Femur (tissue), 1 donor: ENCODE results near the gene PRRT1B.
"Not testable (repeated sequence)": the region's sequence is repeated elsewhere in the genome, so short reads cannot be mapped to it uniquely, and the experiment has no call there.

Experiments
- DNase-seq: peaks from one replicate; pipeline ENCODE4 v3.0.0-alpha.2; 2017

The PRRT1B gene

DNA sequence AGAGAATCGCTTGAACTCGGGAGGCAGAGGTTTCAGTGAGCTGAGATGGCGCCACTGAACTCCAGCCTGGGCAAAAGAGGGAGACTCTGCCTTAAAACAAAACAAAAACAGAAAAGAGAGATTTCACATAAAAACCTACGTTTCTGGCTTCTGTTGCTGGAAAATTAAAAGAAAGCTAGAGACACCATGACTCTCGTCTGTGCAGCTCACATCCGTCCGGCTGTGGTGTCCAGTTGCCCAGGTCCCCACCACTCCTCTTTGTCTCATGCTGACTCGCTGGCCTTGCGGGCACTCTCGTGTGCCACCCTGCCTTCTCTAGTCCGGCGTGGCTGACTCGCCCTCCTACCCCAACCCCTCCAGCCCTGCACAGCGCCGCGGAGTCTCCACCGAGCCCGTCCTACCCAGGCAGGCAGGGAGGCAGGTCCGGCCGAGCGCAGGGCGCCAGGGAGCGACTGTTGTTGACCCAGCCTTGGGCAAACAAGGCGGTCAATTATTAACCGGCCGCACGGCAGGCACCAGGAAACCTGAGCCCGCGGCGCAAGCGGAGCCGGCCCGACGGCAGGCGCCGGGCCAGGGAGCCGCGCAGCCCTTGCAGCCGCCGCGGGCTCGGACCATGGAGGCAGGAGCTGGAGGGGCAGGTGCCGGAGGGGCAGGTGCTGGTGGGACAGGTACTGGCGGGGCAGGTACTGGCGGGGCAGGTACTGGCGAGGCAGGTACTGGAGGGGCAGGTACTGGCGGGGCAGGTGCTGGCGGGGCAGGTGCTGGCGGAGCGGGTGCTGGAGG is at the start of gene PRRT1B:
Gene PRRT1B (plus strand): TSS at position 521 of the 783 bp plus-strand sequence. CDS start 93 bp downstream, at position 614.
- DNase-seq: no peak

DNA sequence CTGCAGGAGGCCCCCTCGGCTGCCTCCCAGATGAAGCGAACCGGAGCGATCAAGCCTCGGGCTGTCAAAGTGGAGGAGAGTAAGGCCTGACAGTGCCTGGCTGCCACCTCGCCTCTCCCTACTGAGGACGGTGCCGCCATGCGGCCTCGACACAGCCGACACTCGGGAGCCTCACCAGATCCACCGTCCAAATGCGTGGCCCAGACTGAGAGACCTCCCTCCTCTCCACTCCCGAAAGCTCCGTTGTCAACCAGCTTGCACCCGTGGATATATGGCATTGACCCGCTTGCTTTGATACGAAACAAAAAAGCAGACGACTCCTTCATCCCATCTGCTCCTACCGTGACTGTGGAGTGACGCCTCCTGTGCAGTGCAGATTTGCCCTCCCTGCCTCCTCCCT is 49.5 kb upstream of the PRRT1B start:
- DNase-seq: no peak

DNA sequence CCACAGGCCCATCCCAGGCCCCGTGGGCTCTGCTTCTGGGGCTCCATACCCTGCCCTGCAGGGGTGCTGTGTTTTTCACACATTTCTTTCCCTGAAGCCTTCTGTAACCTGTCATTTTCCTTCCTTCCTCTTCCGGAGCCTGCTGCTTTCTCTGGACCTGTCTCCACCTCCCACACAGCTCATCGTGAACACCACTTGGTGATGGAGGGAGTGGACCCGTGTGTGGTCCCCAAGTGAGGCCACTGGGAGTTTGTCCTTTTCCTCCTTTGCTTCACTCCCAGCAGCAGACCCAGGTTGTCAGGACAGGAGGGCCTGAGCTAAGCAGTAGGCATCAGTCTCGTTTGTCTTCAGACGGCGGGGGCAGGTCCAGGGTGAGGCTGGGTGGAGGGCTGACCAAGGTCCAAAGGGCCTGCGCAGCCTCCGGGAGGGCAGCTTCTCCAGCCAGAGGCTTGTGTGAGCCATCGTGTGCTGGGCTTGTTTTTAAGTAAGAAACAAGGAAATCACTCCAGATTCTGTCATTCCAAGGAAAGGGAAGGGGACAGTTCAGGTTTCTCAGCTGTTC is 48.4 kb upstream of the PRRT1B start:
- DNase-seq: no peak

DNA sequence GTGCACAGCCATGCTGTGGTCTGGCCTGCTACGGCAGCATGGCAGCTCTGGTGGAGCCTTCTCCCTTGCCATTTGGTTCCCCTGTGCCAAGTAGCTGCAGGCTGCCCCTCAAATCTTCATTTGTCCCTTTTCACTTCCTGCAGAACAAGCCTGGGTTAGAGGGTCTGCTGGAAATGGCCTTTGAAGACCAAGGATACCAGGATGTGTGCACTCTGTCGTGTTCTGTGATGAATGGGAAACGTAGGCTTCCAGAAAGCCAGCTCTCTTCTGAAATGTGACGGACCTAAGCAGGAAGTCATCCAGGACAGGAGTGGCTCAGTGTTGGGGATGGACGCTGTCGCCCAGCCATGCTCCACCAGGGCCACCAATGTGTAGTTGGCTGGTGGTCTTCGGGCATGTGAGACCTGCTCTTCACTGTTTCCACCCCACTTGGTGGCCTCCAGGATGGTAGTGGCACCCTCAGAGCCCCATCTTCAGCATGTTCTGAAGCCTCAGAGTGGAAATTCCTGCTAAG is 46.0 kb upstream of the PRRT1B start:
- DNase-seq: no peak

DNA sequence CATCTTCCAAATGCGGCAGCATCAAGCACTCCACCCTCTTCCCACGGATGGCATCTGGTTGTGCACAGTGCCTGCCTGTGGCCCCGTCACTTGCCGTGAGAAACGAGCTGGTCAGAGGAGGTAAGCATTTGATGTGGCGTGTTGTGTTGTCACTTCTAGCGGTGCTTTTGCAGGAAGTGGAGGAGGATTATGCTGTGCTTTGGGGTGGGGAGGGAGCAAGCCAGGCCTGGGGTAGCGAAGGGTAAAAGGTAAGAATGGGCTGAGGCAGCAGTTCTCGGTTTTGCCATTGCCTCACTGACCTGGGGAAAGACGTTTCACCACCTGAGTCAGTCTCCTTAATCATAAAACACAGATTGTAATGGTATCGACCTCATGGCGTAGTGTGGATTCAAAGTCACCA is 44.9 kb upstream of the PRRT1B start:
- DNase-seq: no peak

DNA sequence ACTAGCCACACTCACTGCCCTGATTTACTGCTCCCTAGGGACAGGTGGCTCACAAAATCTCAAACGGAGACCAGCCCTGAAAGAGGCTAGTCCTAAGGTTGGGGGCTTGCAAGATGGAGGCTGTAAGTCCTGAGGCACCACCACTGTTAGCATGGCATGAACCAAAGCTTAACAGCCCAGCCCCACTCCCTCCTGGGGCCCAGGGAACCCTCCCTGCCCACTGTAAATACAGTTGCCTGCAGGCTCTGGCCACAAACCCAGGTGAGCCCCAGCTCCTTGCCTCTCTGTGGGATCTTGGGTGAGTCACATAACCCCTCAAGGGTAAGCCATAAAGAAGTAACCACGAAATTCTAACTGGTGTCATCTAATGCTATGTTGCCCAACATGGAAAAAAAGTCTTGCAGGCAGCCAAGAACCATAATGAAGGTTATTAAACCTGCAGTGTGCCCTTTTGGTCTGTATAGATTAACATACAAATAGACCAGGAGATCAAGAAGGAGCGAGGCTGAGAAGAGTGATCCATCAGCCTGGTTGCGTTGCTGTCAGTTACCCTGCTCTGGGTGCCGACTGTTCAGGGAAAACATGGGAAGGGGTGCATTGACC is 44.3 kb upstream of the PRRT1B start:
- DNase-seq: no peak

DNA sequence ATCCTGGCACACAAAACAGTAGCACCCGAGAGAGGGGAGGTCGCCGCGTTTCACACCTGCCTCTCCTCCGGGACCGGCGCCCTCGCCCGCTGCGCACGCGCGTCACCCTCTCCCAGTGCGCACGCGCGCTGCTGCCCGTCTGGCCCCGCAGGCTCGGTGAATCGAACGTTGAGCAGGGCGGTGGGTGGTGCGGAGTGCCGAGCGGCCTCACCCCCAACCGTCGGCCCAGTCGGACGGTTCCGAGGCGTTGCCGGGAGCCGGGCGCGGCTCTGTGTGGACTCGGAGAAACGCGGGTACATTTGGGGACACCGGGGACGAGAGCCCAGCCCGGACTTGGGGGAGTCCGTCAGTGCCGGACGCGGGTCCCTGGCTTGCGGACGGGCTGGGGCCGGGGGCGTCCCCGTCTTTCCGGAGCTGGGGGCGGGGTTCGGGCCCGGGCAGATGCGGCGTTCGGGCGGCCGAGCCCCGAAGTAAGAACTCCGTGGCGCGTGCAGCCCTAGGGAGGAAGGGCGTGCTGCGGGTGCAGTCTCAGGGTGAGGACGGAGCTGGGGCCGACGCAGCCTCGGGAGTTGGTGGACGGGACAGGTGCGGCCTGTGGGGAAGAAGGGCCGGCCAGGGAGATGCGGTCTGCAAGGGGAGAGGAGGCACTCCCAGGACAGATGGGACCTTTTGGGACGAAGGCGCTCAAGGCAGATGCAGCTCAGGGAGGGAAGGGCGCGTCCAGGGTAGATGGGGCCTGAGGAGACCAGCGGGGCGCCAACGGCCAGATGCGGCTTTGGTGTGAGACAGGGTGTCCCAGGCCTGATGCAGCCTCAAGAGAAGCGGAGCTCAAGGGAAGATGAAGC is 42.3 kb upstream of the PRRT1B start, which contains the start of gene POMT1:
Gene POMT1 (plus strand): TSS at position 138 of the 845 bp plus-strand sequence. CDS start 1,301 bp downstream, outside the sequence.
- peak; percentile 91 for DNase-seq

DNA sequence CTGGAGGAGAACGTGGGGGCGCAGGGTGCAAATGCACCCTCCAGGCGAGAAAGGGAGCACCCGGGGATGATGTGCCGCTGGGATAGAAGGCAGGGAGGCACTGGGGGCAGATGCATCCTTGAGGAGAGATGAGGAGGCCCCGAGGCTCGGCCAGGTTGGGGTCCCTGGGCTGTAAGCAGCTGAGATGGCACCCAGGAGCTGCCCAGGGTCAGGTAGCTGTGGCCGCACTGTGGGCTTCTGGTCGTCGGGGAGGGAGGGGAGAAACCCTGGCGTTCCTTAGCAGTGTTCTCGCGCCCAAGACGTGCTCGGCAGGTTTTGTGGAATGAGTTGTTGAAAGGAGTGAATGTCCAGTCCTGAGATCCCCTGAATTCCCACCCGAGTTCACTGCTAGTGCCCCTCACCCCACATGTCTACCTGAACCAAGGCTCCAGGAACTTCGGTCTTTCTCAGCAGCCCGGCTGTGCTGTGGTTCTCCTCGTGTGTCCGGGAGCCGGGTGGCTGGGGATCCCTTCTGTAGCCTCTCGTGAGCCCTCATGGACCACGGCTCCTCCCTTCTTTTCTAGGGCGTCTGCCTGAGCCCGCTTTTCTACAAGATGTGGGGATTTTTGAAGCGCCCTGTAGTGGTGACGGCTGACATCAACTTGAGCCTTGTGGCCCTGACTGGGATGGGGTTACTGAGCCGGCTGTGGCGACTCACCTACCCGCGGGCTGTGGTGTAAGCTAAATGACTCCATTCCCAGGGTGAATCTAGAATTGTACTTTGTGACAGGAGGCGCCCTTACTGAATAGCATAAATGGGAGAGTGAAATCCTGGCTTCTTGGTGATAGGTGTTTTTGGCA is 41.5 kb upstream of the PRRT1B start:
- DNase-seq: no peak

DNA sequence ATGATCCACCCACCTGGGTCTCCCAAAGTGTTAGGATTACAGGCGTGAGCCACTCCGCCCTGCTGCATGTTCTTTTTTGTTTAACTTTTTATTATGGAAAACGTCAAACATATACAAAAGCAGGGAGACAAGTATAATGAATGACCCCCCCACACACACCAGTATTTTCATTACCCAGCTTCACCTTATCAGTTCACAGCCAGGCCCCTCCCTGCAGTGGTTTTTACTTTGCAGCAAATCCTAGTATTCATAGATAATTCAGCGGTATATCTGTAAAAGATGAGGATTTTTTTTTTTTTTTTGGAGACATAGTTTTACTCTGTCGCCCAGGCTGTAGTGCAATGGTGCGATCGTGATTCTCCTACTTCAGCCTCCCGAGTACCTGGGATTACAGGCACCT is 40.3 kb upstream of the PRRT1B start:
- no peak for DNase-seq

DNA sequence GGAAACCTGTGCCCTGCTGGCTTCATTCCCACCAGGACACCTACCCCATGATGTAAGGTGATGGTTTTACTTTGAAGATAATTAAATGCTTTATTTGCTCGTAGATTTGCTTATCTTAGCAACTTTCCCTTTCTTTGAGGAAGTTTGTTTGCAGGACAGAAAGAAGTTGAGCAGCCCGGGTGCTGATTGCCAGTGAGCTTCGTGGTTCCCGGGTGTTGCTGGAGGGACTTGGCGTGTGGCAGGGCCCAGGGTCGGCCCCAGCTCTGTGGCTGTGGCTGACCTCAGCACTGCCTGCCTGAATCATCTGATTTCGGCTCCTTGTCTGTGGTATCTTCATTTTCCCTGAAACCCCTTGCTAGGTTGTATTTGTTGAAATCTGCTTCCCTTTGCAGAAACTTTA is 33.9 kb upstream of the PRRT1B start:
- DNase-seq: no peak

DNA sequence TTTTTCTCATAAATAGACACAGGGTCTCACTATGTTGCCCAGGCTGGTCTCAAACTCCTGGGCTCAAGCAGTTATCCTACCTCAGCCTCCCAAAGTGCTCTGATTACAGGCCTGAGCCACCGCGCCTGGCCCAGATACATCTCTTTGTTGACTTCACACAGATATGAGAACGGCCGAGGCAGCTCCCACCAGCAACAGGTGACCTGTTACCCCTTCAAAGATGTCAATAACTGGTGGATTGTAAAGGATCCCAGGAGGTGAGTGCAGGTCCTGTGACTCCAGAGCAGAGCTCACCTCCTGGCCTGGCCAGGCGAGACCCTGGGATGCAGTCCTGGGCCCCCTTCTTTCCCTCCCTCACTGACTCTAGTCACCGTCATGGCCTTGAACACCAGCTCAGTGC is 33.4 kb upstream of the PRRT1B start:
- no peak for DNase-seq

DNA sequence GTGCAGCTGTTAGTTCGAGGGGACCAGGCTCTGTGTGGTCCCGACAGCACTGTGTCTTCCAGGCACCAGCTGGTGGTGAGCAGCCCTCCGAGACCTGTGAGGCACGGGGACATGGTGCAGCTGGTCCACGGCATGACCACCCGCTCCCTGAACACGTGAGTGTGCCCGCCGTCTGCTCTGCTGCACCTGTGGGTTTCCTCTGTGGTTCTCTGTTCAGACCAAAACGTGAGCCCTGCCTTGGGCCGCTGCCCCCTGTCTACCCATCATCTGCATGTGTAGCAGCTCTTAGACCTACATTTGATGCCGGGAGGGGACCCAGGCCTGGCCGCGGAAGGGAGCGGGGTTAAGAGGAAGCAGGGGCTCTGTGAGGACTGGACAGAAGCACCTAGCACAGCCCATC is 32.1 kb upstream of the PRRT1B start:
- no peak for DNase-seq

DNA sequence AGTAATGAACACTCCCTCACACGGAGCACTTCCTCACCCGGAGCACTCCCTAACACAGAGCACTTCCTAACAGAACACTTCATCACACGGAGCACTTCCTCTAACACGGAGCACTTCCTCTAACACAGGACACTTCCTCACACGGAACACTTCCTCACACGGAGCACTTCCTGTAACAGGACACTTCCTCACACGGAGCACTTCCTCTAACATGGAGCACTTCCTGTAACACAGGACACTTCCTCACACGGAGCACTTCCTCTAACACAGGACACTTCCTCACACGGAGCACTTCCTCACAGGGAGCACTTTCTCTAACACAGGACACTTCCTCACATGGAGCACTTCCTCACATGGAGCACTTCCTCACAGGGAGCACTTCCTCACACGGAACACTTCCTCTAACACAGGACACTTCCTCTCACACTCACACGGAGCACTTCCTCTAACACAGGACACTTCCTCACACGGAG is 29.7 kb upstream of the PRRT1B start:
- not testable (repeated sequence) for DNase-seq

DNA sequence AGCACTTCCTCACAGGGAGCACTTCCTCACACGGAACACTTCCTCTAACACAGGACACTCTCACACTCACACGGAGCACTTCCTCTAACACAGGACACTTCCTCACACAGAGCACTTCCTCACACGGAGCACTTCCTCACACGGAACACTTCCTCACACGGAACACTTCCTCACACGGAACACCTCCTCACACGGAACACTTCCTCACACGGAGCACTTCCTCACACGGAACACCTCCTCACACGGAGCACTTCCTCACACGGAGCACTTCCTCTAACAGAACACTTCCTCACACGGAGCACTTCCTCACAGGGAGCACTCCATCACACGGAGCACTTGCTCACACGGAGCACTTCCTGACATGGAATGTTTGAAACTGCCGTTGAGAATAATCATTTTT is 29.2 kb upstream of the PRRT1B start:
- DNase-seq: no peak

DNA sequence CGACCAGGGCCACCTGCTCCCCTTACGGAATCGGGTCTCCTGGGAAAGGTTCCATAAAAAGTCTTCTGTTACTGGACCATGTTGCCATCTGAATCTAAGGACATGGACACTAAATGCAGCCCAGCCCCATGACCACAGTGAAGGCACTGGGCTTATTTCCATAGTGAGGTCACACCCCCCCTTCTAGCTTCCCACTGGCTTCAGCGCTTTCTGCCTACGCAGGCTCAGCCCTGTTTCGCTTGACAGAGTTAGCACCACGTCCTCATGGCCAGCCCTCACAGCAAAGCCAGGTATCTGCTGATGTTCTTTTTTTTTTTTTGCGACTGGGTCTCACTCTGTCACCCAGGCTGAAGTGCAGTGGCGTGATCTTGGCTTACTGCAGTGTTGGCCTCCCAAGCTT is 28.4 kb upstream of the PRRT1B start:
- no peak for DNase-seq

DNA sequence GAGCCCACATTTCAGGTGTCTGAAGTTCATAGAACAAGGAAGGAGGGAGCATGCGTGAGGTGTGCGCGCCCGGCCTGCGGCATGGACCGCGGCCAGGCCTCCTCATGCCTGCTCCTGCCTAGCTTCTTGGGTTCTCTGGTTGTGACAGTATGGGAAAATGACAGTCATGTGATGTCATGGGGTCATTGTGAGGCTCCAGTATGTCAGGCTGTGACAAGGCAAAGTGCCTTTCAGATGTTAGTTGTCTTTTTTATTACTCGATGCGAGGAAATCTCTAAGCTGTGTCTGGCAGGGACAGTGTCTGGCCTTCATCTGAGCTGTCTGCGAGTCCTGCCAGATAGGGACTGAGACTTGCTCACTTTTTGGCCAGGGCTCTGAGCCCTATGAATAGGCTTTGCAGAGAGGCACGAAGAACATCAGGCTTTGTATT is 27.5 kb upstream of the PRRT1B start:
- DNase-seq: no peak

DNA sequence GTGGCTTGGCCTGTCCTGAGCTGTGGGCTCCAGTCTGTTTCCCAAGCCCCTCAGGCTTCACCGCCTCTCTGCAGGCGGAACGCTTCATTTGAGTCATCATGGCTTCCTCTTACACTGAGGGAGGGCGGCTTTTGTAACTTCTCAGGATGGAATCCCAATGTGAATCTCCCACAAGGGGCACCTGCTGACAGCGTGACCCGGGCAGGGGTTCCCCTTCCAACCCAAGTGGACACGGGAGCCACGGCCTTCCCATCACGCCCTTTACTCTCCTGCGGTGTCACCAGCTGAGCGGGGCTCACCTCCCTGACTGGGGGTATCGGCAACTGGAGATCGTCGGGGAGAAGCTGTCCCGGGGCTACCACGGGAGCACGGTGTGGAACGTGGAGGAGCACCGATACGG is 26.8 kb upstream of the PRRT1B start:
- DNase-seq: no peak

DNA sequence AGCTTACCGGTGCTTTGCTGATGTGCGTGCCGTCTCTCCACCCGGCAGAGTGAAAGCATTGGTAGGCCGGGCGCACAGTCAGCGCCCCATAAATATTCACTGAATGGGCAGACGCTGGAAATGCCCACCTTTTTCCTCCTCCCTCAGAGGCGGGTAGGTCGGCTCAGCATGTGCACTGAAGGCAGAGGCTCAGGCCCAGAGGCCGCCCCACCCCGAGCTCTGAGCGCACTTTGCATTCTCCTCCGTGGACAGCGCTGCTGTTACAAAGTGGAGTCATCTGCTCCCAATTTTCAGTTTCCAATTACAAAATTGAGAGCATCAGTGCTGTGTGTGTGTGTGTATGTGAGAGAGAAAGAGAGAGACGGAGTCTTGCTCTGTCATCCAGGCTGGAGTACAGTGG is 24.8 kb upstream of the PRRT1B start:
- no peak for DNase-seq

DNA sequence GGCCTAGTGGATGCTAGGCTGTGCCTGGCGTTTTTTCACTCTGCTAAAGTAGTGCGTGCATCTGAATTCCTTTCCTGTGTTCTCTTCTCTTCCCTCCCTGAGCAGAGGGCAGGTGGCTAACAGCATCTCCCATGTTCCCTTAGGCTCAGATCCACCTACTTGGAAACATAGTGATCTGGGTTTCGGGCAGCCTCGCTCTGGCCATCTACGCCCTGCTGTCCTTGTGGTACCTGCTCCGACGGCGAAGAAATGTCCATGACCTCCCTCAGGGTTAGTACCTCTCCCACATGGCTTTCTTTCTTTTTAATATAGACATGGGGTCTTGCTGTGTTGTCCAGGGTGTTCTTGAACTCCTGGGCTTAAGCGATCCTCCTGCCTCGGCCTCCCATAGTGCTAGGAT is 24.1 kb upstream of the PRRT1B start:
- DNase-seq: no peak

DNA sequence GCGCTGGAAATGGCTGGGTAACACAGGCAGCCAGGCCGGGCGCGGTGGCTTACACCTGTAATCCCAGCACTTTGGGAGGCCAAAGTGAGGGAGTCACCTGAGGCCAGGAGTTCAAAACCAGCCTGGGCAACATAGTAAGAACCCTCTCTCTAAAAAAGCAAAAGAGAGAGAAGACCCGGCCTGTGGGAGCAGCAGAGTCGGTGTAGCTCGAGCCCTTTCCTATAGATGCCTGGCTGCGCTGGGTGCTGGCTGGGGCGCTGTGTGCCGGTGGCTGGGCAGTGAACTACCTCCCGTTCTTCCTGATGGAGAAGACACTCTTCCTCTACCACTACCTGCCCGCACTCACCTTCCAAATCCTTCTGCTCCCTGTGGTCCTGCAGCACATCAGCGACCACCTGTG is 23.5 kb upstream of the PRRT1B start:
- no peak for DNase-seq

DNA sequence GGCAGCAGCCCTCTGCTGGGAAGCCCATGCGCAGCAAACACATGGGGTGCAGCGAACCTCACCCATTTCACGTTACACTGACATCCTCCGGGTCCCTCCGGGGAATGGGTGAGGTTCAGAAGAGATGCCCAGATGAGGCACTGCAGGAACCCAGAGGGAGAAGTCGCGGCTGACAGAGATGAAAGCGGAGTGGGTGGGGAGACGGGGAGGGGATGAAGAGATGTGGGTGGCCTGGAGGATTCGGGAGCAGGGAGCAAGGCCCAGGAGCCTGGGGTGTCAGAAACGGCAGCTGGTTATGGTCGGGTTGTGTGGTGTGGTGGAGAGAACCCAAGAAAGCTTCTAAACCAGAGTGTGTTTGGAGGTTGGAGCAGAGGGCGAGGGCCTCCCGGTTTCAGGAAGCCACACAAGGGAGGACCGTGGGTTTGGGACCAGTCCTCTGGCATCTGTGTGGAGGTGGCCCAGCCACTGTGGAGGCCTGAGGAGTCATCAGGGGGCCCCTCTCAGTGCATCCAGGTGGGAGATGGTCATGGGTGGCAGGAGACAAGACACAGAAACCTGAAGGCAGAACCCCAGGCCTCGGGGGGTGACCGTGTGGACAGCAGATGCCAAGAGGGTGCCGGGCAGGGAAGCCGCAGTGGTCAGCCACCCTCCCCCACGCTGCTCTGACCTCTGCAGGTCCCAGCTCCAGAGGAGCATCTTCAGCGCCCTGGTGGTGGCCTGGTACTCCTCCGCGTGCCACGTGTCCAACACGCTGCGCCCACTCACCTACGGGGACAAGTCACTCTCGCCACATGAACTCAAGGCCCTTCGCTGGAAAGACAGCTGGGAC is 22.9 kb upstream of the PRRT1B start:
- DNase-seq: no peak
